GM18868 (cell line): Measurements from ENCODE around the gene MBNL2.

ENCODE experiments used
- ATAC-seq: cut with Tn5 transposase; IDR thresholded peaks from one replicate; pipeline ENCODE4 v1.9.1; 2021; ENCODE audit warnings: mild to moderate bottlenecking, moderate library complexity; ENCODE audit not compliant: unreplicated experiment

The MBNL2 gene

DNA sequence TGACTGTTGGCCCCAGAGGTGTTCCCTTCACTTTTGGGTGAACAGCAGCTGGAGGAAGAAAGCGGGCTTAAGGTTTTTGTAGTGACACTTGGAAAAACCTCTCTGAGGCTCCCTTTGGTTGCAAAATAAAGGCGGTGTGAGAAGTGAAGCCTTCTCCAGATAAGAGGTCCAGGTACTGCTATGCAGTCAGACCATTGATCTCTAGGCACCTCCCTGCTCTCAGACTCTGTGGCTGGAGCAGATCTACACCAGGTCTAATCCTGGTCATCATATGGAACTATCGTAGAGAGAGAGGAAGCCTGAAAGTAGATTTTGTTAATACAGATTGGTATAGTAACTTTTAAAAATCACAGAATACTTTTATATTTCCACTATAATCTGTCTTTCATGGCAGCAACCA is 47.5 kb downstream of the MBNL2 start:
- ATAC-seq: no peak

- ATAC-seq: no peak
These were observed 50.4 kb downstream of the MBNL2 start for GRCh38 chr13:97272526-97272925.

DNA sequence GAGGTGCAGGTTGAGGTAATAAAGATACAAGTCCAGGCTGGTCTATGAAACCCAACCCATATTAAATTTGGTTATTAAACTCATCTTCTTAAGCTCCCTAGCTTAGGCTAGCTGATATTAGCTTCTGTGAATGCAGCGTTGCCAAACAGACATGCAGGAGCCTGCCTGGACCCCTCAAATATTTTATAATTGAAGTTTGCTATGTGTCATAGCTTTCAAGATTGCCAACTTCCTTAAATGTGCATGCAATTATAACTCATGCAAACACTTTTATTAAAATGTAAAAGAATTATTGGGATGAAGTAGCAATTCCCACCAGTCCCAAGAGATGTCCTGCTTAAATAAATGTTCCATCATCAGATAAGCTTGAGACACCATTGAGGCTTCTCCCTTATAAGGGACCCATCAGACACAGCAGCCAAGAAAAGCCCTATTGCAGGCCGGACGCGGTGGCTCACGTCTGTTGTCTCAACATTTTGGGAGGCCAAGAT is 51.3 kb downstream of the MBNL2 start:
- ATAC-seq: no peak

GRCh38 chr13:97274829-97275649 is 52.9 kb downstream of the MBNL2 start:
- ATAC-seq: no peak

DNA sequence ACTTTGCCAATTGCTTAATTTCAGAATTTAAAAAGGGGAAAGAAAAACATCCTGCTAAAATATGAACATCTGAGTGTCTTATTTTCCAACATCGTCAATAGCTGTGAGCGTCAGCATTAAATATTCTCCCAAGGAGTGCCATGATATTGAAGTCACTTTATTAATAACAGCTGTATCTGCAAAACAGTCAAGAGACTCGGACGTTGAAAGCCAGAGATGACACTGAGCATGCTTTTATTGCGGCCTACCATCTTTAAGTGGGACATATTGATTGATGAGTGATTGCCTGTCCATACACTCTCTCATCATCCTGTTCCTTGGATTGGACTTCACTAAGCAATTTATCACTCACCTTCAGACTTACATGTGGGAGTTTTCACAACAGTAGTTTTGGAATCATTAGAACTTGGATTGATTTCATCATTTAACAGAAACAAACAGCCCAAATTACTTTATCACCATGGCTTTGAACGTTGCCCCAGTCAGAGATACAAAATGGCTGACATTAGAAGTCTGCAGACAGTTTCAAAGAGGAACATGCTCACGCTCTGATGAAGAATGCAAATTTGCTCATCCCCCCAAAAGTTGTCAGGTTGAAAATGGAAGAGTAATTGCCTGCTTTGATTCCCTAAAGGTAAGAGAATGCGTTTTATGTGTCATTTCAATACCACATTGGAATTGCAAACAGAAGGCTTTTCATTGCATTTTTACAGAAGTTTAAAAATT is 53.8 kb downstream of the MBNL2 start:
- ATAC-seq: peak; percentile 27

- ATAC-seq: peak; percentile 48
These were observed 54.7 kb downstream of the MBNL2 start for GRCh38 chr13:97276862-97277269.

GRCh38 chr13:97278435-97279411 is 56.6 kb downstream of the MBNL2 start:
- ATAC-seq: no peak

DNA sequence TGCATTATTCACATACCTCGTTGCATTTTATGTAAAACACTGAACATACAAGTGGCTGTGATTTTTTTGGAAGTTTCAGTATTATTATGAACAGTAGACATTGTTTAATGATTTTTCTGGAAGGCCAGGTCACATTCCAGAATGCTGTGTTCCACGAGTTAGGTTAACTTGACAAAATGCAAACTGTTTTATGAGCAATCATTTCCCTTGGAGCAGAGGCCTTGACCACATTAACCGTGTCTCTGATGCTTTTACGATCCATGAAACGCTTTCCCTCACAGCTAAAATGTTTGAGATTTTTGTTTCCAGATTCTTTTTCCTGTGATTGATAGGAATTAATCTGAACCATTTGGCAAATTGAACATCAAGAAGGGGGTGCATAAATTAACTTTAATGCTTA is 57.8 kb downstream of the MBNL2 start:
- no peak for ATAC-seq

DNA sequence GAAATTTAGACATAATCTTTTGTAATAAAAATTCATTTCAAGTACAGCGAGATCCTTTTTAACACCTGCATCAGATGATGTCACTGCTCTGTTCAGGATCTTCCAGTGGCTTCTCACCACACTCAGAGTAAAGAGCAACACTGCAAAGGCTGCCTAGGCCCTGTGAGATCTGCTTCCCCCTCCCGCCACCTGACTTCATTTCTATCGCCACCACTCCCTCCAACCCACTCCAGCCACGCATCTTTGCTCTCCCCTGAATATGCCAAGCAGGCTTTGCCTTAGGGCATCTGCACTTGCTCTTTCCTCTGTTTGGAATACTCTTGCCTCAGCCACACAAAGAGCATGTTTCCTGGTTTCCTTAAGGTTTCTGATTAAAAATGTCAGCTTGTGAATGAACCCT is 58.3 kb downstream of the MBNL2 start:
- peak; percentile 52 for ATAC-seq

GRCh38 chr13:97281028-97281427 is 58.9 kb downstream of the MBNL2 start:
- no peak for ATAC-seq

DNA sequence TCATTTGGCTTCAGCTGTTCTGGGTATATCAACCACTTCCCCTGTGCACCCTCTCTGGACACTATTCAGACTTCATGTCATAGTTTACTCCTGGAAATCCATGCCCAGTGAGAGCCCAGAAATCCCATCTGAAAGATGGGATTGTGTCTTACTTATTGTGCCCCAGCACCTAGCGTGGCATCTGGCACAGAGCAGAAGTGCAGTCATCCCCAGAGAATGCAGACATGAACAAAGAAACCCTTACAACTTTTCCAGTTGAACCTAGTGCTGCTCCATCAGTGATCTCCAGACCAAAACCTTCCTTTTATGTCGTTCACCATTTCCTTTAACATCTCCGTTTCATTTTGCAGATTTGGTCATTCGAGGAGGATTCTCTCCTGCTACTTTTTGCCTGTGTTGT is 60.6 kb downstream of the MBNL2 start:
- ATAC-seq: no peak

GRCh38 chr13:97283888-97284287 is 61.8 kb downstream of the MBNL2 start:
- ATAC-seq: no peak

DNA sequence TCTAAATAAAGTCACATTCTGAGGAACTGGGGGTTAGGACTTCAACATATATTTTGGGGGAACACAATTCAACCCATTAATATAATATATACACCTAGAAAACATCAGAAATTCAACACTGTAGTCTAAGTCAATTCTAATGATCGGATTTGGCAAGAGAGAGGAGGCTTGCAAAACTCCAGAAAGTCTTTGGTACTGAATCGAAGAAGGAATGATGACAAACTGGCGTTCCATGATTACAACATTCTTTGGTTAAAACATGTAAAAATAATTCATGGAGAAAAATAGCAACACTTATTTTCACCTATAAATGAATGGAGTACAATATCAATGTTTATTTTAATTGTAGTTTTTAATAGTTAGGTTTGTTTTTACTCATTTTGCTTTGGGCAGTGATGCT is 62.4 kb downstream of the MBNL2 start:
- no peak for ATAC-seq

GRCh38 chr13:97285221-97285955 is 63.3 kb downstream of the MBNL2 start:
- ATAC-seq: no peak

DNA sequence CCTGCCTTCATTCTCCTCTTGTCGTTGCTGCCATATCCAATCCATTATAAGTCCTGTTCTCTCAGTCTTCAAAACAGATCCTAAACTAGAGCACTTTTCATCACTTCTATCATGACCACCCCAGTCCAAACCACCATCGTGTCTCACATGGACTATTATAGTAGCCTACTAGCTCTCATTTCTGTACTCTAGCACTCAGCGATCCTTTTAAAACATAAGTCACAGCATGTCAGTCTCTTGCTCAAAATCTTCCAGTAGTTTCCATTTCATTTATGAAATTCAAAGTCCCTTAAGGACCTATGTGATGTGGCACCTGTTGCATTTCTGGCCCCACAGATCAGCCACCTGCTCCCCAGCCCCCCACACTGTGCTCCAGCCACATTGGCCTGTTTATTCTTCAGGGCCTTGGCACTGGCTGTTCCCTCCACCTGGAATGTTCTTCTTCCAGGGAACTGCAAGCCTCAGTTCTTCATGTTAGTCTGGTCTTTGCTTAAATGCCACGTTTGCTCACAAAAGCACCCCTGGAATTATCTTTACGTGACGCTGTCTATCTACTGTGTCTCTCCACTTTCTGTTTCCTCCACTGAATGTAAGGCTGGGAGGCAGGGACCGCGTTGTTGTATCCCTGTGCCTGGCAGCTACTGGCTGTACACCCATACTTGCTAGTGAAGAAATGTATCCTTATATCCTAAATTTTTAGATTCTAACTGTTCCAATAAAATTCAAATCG is 64.3 kb downstream of the MBNL2 start:
- ATAC-seq: no peak

- no peak for ATAC-seq
These were observed 64.9 kb downstream of the MBNL2 start for GRCh38 chr13:97287047-97287383.

GRCh38 chr13:97288486-97288900 is 66.4 kb downstream of the MBNL2 start:
- no peak for ATAC-seq

DNA sequence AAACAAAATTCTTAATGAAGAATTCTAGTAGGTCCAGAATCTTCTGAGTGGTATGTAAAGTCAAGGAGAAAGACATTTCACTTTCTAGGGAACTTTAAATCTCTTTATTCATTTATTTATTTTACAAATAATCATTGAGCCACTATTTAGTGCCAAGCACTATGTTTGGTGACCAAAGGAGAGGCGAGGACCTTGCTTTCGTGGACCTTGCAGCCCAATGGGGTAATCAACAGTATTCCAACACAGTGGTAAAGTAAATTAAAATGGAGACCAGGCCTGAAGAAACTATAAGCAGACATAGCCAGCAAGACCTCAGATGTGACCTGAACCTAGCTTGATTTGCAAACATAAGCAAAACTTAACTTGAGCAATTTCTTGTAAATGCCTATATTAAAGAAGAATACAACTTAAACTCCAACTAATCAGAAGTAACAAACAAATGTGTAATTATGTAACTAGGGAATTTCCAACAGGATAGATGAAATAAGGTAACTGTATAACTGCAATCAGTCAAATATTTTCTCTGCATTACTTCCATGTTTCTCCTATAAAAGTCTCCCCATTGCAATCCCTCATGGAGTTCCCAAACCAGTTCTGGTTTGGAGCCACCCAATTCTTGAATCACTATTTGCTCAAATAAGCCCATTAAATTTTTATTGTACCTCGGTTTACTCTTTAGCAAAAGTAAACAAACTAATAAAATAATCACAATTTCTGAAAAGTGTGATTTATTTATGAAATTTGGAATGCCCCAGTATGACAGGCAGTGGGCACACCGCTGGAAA is 67.6 kb downstream of the MBNL2 start:
- no peak for ATAC-seq
